Middle frontal gyrus (tissue), 1 donor: ENCODE results near the gene CYB5R3.
"Not testable (repeated sequence)": the region's sequence is repeated elsewhere in the genome, so short reads cannot be mapped to it uniquely, and the experiment has no call there.

Source experiments
- DNase-seq: peaks from one replicate; pipeline ENCODE4 v3.0.0-alpha.2; 2015; ENCODE audit warnings: low spot score; ENCODE audit errors: extremely low spot score

CYB5R3 gene

GRCh38 chr22:42624551-42625106 is 24.6 kb downstream of the CYB5R3 start:
- DNase-seq = no peak

DNA sequence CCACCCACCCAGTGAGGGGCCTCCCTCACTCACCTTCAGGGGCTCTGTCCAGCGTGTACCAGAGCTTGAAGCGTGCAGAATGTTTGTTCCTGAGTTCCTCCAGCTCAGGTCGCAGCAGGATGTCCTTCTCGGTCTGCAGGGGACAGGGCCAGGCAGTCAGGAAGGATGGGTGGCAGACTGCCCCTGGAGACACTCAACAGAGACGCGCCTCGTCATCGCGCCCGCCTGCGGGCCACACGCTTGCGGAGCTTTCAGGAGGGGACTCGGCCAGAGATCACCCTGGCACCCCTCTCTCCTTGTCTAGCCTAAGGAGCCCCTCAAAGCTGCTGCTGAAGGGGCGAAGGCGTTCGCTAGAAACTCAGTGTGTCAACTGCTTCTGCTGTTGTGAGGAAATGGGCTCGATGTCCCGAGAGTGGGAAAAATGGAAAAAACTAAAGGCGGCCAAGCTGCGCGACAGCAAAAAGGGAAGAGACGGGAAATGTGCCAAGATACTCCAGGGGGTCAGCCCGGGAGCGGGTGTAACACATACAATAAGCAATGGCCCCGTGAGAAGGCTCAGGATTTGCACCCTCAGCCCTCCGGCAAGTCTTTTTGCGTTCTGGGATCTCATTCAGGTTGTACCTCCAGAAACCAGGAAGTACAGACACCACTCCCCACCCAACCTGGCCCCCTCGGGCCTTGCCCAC is 25.3 kb downstream of the CYB5R3 start:
- DNase-seq = no peak

DNA sequence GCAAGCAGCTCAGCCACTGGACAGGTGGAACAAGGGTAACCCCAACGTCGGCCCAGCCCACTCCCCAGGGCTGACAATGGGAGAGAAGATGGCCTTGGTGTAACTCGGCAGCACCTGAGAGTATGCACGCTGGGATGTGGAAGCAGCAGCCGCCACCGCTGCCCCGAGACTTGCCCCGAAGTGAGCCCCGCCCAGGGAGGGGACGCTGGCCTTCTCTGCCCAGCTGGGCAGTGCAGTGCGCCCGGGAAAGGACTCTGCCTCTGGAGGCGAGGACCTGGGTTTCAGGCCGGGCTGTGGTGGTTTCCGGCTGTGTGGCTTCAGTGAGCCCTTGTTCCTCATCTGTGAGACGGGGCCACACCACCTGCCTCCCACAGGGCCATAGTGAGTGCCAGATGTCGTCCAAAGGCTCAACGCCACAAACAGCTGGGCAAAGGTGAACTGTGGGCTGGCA is 25.9 kb downstream of the CYB5R3 start:
- DNase-seq = no peak

- DNase-seq = no peak
Measured at GRCh38 chr22:42622061-42622710, 27.0 kb downstream of the CYB5R3 start.

DNA sequence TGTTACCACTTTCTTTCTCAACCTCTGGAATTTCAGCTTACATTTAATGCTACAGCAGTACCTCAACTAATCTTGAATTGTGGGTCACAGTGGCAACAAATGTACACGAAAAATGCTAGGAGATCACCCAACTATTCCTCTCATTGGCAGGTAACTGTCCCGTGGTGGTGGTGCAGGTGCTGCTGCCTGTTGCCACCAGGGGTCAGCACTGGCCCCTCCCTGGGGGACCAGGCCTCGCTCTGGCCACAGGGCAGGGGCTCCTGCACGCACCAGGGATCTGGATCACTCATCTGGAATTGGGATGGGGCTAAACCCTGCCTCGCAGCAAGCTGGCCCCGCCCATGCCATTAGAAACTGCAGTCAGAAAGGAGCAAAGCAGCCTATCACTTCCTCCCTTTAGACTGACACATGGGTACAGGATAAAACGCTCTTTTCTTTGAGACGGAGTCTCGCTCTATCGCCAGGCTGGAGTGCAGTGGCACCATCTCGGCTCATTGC is 27.6 kb downstream of the CYB5R3 start:
- DNase-seq = no peak

DNA sequence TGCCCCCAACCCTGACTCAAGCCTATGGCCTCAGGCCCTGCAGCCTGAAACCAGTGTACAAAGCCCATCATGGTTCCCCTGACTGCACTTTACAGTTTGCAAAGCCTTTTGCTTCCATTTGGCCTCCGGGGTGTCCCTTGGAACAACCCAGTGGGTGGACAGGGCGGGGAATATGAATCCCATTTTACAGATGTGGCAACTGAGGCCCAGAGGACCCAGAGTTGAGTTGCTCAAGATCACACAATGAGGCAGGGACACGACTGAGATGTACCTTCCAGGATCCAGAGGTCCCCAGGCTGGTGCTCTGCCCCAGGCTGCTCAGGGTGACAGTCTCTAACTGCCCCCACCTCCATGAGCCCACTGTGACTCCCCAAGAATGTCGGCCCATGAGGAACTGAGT is 29.1 kb downstream of the CYB5R3 start:
- no peak for DNase-seq

DNA sequence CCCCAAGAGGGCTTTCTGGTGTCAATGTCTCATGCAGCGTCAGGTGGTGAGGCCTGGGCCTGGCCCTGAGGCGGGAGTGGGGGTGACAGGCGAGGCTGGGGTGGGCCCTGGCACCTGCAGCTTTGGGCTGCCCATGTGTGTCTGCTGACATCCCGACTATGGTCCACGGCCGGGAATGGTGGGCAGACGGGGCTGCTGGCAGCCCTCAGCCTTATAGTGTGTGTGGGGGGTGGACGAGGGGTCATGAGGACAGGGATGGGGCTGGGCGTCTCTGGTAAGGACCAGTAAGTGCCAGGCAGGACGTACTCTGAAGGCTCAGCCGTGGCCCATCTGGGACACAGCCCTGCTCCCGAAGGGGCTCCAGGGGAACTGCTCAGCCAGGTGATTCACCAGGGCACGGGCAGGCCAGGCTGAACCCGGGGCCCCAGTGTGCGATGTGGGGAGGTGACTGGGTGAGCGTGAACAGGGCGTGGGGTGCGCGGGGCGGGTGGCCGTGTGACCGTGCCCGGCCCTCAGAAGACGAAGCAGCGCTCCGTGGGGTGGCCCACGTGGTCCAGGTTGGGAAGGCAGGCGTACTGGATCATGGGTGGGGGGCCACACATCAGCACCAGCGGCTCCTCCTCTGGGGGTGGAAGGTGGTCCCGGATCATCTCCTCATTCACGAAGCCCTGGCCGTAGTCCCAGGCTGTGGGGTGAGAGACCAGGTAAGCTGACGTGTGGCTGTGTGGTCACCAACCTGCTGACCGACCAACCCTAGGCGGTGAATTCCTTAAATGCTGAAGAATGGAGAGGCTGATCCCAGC is 29.7 kb downstream of the CYB5R3 start:
- no peak for DNase-seq

DNA sequence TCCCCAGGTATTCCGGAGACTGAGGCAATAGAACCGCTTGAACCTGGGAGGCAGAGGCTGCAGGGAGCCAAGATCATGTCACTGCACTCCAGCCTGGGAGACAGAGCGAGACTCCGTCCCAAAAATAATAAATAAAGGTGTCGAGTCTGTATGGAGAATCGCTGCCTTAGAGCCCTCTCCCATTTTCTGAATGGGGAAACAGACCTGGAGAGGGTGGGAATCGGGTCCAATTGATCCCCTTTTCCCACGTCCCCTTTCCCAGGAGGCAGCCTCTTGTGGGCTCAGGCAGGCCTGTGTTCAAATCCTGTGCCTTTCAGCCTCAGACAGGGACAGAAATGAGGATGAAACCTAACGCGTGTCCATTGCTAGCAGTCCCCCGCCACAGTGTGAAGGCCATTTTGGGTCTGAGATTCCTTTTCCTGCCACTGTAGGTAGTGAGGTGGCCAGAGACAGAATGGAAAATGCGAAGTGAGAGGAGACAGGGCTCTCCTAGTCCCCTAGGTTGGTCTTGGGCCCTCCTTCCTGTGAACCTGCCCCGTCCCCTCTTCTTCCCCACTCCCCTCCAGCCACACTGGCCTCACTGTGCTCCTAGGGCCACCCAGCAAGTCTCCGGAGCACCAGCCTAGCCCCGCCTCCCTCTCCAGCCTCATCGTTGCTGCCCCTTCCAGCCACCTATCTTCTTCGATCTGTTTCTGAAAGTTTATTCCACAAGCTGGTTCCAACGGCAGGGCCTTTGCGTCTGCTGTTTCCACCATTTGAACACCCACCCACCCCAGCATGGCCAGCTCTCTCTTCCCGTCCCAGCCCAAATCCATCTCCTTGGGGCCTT is 31.8 kb downstream of the CYB5R3 start:
- no peak for DNase-seq

DNA sequence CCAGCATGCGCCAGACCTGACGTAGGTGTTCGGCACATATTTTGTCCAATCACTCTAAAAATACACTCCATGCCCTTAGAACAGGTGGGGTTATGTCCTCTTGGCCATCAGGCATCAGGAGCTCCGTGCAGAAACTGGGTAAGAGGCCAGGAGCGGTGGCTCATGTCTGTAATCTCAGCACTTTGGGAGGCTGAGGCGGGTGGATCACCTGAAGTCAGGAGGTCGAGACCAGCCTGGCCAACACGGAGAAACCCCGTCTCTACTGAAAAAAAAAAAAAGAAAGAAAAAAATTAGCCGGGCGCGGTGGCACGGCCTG is 33.4 kb downstream of the CYB5R3 start:
- DNase-seq = not testable (repeated sequence)

DNA sequence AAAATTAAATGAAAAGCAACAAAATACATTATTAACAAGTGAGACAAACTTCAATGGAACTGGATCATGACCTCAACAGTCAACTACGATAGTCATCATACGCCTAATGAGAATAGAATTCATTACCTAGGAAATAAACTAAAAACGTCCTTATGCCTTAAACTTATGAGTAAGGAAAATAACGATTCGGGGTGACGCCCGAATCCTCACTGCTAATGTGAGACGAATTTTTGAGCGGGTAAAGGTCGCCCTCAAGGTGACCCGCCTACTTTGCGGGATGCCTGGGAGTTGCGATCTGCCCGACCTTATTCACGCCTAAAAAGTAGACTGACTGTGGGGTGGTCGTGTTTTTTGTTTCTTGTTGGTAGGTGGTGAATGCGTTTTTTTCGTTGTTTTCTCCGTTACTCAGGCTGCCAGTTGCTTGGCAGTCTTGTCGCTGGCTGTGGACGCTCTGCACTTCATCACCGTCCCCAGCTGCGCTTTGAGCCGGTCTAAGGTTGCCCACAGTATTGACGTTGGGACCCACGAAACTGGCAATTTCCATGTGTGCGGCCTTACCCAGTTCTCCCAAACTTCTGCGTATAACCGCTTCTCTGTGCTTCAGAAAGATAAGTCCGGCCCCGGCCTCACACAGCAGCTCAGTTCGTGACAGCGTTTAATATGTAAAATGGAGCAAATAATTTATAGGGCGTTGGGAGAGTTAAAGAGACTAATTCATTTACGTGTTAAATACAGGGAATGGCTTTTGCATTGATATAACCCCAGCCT is 33.9 kb downstream of the CYB5R3 start:
- DNase-seq = peak; percentile 82

DNA sequence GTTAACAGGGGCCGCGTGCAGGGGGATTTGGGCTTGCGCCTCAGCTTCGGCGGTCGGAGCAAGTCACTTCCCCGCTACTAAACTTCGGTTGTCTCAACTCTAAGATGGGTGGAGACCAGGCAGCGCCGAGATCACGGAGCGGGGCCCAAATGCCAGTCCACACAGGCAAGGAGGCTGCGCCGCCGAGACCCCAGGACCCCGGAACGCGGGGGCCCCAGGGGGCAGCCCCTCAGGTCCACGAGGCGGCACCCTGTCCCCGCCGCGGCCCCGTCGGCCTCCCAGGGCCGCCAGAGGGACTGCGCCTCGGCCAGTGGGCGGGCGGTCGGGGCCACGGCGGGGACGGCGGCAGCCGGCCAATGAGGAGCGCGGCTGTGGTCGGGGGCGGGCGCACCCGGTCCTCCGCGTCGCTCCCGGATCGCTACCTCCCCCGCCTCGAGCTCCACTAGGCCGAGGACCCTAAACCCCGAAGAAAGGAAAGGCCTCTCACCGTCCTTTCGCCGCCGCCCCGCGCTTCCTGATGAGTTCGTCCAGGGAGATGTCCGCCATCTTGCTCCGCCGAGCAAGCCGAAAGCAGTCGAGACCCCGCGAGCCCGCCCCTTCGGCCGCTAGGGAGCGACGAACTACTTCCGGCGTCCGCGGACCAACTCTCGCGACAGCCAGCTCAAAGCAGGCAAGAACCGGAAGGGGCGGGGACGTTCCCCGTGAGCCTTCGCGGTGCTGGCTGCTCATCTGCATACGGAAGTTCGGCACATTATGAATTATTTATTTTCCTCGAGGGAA is 34.7 kb downstream of the CYB5R3 start, which contains the start of gene POLDIP3:
Gene POLDIP3, minus strand, starts transcription at position 572 of the 780 bp plus-strand sequence. Its CDS starts 26 bp downstream, at position 546.
- peak; percentile 98 for DNase-seq

DNA sequence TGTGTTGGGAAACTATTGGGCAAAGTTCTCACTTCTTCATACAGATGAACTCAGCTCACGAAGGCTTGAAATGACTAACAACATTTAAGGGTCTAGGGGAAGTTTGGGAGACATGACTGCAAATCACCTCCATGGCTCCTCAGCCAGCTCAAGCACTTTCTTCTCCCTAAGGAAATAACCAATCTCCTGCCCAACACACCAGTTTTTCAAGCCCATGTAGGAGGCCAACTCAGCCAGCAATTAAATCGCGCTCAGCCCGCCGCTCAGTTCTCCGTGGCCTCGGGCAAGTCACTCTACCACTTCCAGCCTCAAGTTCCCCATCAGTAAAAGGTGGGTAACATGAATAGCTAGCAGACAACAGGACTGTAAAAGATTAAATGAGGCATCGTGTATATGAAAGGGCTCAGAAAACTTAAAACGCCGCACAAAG is 35.3 kb downstream of the CYB5R3 start:
- no peak for DNase-seq

GRCh38 chr22:42612336-42612735 is 36.9 kb downstream of the CYB5R3 start:
- DNase-seq = no peak

GRCh38 chr22:42611051-42611450 is 38.1 kb downstream of the CYB5R3 start:
- no peak for DNase-seq

DNA sequence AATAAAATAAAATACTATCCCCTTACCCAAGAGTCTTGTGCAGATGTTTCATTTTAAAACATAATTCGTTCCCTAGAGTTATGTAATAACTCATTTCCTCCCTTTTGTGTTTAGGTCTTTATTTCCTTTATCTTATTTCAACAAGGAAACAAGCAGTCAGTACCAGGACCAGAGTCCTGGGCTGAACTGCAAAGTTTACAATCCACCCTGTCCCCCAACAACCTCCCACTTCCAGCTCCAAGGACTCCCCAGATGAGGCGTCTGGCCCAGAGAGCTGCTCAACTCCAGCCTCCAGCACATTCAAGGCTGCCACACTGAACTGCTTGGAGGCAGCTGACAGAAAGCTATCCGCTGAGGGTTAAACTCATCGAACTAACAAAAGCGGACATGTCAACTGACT is 39.0 kb downstream of the CYB5R3 start:
- no peak for DNase-seq

GRCh38 chr22:42608823-42609361 is 40.3 kb downstream of the CYB5R3 start:
- no peak for DNase-seq

DNA sequence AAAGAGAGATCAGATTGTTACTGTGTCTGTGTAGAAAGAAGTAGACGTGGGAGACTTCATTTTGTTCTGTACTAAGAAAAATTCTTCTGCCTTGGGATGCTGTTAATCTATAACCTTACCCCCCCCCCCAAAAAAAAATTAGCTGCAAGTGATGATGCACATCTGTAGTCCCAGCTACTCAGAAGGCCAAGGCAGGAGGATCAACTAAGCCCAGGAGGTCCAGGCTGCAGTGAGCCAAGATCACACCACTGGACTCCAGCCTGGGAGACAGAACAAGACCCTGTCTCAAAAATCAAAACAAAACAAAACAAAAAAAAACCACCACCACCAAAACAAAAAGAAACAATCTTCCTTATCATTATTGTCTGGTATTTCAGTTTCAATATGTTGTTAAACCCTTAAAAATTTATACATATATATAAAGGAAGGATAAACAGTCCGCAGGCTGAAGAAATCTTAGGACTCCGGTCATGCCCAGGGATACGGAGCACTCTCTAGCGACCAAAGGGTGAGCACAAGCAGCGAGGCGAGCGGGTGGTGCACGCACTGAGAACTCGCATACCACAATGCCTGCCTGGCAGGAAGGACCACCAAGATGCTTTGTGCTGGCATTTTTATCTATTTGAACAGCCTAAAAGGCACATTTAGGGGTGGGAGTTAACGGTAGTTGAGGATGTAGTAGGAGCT is 40.9 kb downstream of the CYB5R3 start:
- peak; percentile 8 for DNase-seq

DNA sequence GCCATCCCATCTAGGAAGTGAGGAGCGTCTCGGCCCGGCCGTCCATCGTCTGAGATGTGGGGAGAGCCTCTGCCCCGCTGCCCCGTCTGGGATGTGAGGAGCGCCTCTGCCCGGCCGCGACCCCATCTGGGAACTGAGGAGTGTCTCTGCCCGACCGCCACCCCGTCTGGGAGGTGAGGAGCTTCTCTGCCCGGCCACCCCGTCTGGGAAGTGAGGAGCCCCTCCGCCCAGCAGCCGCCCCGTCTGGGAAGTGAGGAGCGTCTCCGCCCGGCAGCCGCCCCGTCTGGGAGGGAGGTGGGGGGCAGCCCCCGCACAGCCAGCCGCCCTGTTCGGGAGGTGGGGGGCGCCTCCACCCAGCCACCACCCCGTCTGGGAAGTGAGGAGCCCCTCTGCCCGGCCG is 41.6 kb downstream of the CYB5R3 start:
- not testable (repeated sequence) for DNase-seq
